A549 (cell line): ENCODE results near the gene TRIM15. TPM values are rescaled to one million over a fixed set of nuclear protein-coding genes. Genes with fewer than 3 reads are reported as not detected.

Experiments used
- ATAC-seq, 2 experiments: fragments of 200-7000 bp in 1 of 2; fragments of >200 bp in 1 of 2; cut with Nextera tagmentation in 1 of 2; cut with Tn5 transposase in 1 of 2; 3 replicates each; pipeline versions ENCODE4 v1.8.0 to v1.9.1; 2018 to 2020; ENCODE audit warnings: mild to moderate bottlenecking in 1 of 2, moderate library complexity in 1 of 2
- CTCF ChIA-PET: fragments of 300-600 bp; sonication (Branson Sonifier 250); formaldehyde crosslinking; extraction: SDS; loops from one replicate; lab custom pipeline; 2021; ENCODE audit warnings: antibody characterized with exemption, inconsistent platforms; lab: Yijun Ruan, JAX
- POLR2A ChIA-PET: fragments of 350-600 bp; formaldehyde crosslinking; extraction: SDS; loops from one replicate; lab custom pipeline; 2021; ENCODE audit warnings: antibody characterized with exemption, inconsistent platforms; lab: Yijun Ruan, JAX
- DNase-seq, 2 experiments: peaks; one replicate each; pipeline versions ENCODE4 v3.0.0 to v3.0.0-alpha.2; 2011 to 2016; ENCODE audit warnings: low read depth in 1 of 2, low spot score in 1 of 2
- FAIRE-seq: peaks from 2 replicates; lab custom pipeline; 2011; peaks lifted over from hg19 to GRCh38; lab: Jason Lieb, UNC
- H3K27ac ChIP-seq, 2 experiments: fragments of >200 bp; sonication (Bioruptor Twin); formaldehyde crosslinking; 3 replicates each; pipeline ENCODE4 v1.5.1; 2016 to 2017
- H3K4me1 ChIP-seq: fragments of >200 bp; sonication (Bioruptor Twin); formaldehyde crosslinking; 3 replicates; pipeline ENCODE4 v1.6.1; 2016
- H3K4me2 ChIP-seq: fragments of >200 bp; sonication (Bioruptor Twin); formaldehyde crosslinking; 3 replicates; pipeline ENCODE4 v1.6.1; 2016
- H3K4me3 ChIP-seq: fragments of >200 bp; sonication (Bioruptor Twin); formaldehyde crosslinking; 3 replicates; pipeline ENCODE4 v1.5.1; 2016
- H3K9me3 ChIP-seq: fragments of >200 bp; sonication (Bioruptor Twin); formaldehyde crosslinking; 3 replicates; pipeline ENCODE4 v1.6.1; 2016
- ATOH8 ChIP-seq: fragments of 250-450 bp; sonication (Bioruptor Pico); IDR thresholded peaks from 2 replicates; pipeline ENCODE4 v1.5.0; 2020; ENCODE audit warnings: low read depth, mild to moderate bottlenecking, moderate library complexity
- CBX2 ChIP-seq: fragments of 200-600 bp; sonication (generic); IDR thresholded peaks from 2 replicates; pipeline ENCODE4 v1.6.1; 2016; ENCODE audit warnings: low read depth, mild to moderate bottlenecking, borderline replicate concordance
- CBX8 ChIP-seq: fragments of 200-600 bp; sonication (generic); IDR thresholded peaks from 2 replicates; pipeline ENCODE4 v1.6.1; 2016
- CEBPB ChIP-seq, 2 experiments: fragments of >200 bp in 1 of 2; sonication (Bioruptor Twin) in 1 of 2; formaldehyde crosslinking in 1 of 2; IDR thresholded peaks; 2 replicates each; pipeline ENCODE4 v1.6.1; 2012 to 2016
- EHF ChIP-seq: fragments of 250-450 bp; sonication (Bioruptor Pico); IDR thresholded peaks from 2 replicates; pipeline ENCODE4 v1.5.0; 2020; ENCODE audit warnings: mild to moderate bottlenecking
- FOSL2 ChIP-seq, 2 experiments: fragments of 450-650 bp in 1 of 2; fragments of >200 bp in 1 of 2; sonication (Bioruptor Twin) in 1 of 2; formaldehyde crosslinking; IDR thresholded peaks; 2 replicates each; pipeline versions ENCODE4 v1.5.0 to v1.6.1; 2016 to 2020; ENCODE audit warnings: mild to moderate bottlenecking in 1 of 2, moderate library complexity in 1 of 2
- GATA3 ChIP-seq: IDR thresholded peaks from 2 replicates; pipeline ENCODE4 v1.6.1; 2012; ENCODE audit warnings: borderline replicate concordance
- HOXB5 ChIP-seq: fragments of 250-450 bp; sonication (Bioruptor Pico); IDR thresholded peaks from 2 replicates; pipeline ENCODE4 v1.5.0; 2020; ENCODE audit warnings: mild to moderate bottlenecking, moderate library complexity
- JUN ChIP-seq, 2 experiments: fragments of >200 bp; sonication (Bioruptor Twin); formaldehyde crosslinking; IDR thresholded peaks; 2 replicates in 1 of 2; 3 replicates in 1 of 2; pipeline ENCODE4 v1.6.1; 2016 to 2017
- MAFK ChIP-seq: fragments of 450-650 bp; IDR thresholded peaks from 2 replicates; pipeline ENCODE4 v1.6.1; 2014; ENCODE audit not compliant: partially characterized antibody
- MAZ ChIP-seq: fragments of 150-350 bp; IDR thresholded peaks from 2 replicates; pipeline ENCODE4 v1.6.1; 2014; ENCODE audit warnings: antibody characterized with exemption, low read depth, low read length, borderline replicate concordance
- NFE2L2 ChIP-seq: fragments of 150-350 bp; conservative IDR thresholded peaks from 2 replicates; pipeline ENCODE4 v1.6.1; 2014; ENCODE audit warnings: low read length
- NPAS2 ChIP-seq: fragments of 250-450 bp; sonication (Bioruptor Pico); IDR thresholded peaks from 2 replicates; pipeline ENCODE4 v1.8.0; 2022; ENCODE audit warnings: mild to moderate bottlenecking, moderate library complexity, borderline replicate concordance
- NR3C1 ChIP-seq: fragments of >200 bp; sonication (Bioruptor Twin); formaldehyde crosslinking; IDR thresholded peaks from 3 replicates; pipeline ENCODE4 v1.6.1; 2017
- PHF8 ChIP-seq: fragments of 200-600 bp; sonication (generic); IDR thresholded peaks from 2 replicates; pipeline ENCODE4 v1.6.1; 2016; ENCODE audit warnings: low read depth, mild to moderate bottlenecking, antibody characterized with exemption, moderate library complexity, borderline replicate concordance
- RAD21 ChIP-seq, 2 experiments: fragments of >200 bp in 1 of 2; sonication (Bioruptor Twin) in 1 of 2; formaldehyde crosslinking in 1 of 2; IDR thresholded peaks in 1 of 2; conservative IDR thresholded peaks in 1 of 2; 2 replicates in 1 of 2; 3 replicates in 1 of 2; pipeline ENCODE4 v1.6.1; 2012 to 2018; ENCODE audit warnings: inconsistent platforms in 1 of 2
- RCOR1 ChIP-seq: fragments of 150-350 bp; IDR thresholded peaks from 2 replicates; pipeline ENCODE4 v1.6.1; 2014; ENCODE audit warnings: antibody characterized with exemption, low read length, low read depth
- REST ChIP-seq: fragments of 200-600 bp; sonication (generic); IDR thresholded peaks from 2 replicates; pipeline ENCODE4 v1.6.1; 2016; ENCODE audit warnings: antibody characterized with exemption, mild to moderate bottlenecking, moderate library complexity
- RNF2 ChIP-seq: fragments of 200-600 bp; sonication (generic); IDR thresholded peaks from 2 replicates; pipeline ENCODE4 v1.6.1; 2016; ENCODE audit warnings: low read depth, mild to moderate bottlenecking, antibody characterized with exemption, moderate library complexity, borderline replicate concordance
- SMC3 ChIP-seq: fragments of >200 bp; sonication (Bioruptor Twin); formaldehyde crosslinking; IDR thresholded peaks from 3 replicates; pipeline ENCODE4 v1.6.1; 2018; ENCODE audit warnings: inconsistent platforms
- SREBF2 ChIP-seq: fragments of 450-650 bp; IDR thresholded peaks from 2 replicates; pipeline ENCODE4 v1.6.1; 2014; ENCODE audit warnings: mild to moderate bottlenecking, moderate library complexity
- ZC3H11A ChIP-seq: fragments of 450-650 bp; IDR thresholded peaks from 2 replicates; pipeline ENCODE4 v1.6.1; 2014; ENCODE audit warnings: antibody characterized with exemption, mild to moderate bottlenecking
- ZNF302 ChIP-seq: fragments of 250-450 bp; sonication (Bioruptor Pico); IDR thresholded peaks from 2 replicates; pipeline ENCODE4 v1.9.0; 2021; ENCODE audit warnings: inconsistent platforms, mild to moderate bottlenecking, moderate library complexity
- ZSCAN20 ChIP-seq: fragments of 250-450 bp; sonication (Bioruptor Pico); IDR thresholded peaks from 2 replicates; pipeline ENCODE4 v1.8.0; 2022; ENCODE audit warnings: mild to moderate bottlenecking, moderate library complexity
- WGBS: methylation state at CpG from one replicate; pipeline ENCODE4 v1.1.6; 2017; ENCODE audit errors: missing lambda C conversion rate; 5-methylcytosine and 5-hydroxymethylcytosine counted together
- polyA plus RNA-seq, 4 experiments: library from polyadenylated mRNA; depleted of rRNA in 3 of 4; stranded (reverse); fragments of >200 nt; fragmentation: RNase III in 1 of 4; extraction: RNeasy Plus Mini Kit Qiagen cat#74134 plus additional on column Dnase treatment in 1 of 4; gene quantifications; 2 replicates in 3 of 4; 3 replicates in 1 of 4; pipeline ENCODE4 v1.2.3, GENCODE V29; 2011 to 2017
- TF ChIP-seq, protein P1 (sequence below): IDR thresholded peaks from 2 replicates; pipeline ENCODE4 v1.6.1; 2012; ENCODE audit warnings: low read depth, borderline replicate concordance

The TRIM15 gene
- polyA plus RNA-seq, 2 of the 4 experiments (the other 2 are of a cell fraction) = 0.09 to 0.37 TPM

- TF ChIP-seq NPAS2 (no peak), SMC3 (peak; percentile 89), ATOH8 (CRISPR knock-in tag) (no peak), RAD21 (conservative IDR thresholded peaks at IDR 0.05 in 1 of 2, IDR thresholded peaks at IDR 0.05 in 1 of 2) (peak; percentile 81 to 86), JUN (IDR thresholded peaks at IDR 0.05) (no peak), EHF (CRISPR knock-in tag) (no peak)
Measured at GRCh38 chr6:30130887-30131862, 32.2 kb upstream of the TRIM15 start (continued).

- H3K27ac ChIP-seq = no peak overlapping the region
- no peak for FAIRE-seq
- TF ChIP-seq ZC3H11A (no peak), RNF2 (no peak), MAFK (peak; percentile 42), HOXB5 (CRISPR knock-in tag) (no peak), RCOR1 (no peak), REST (no peak), ZSCAN20 (CRISPR knock-in tag) (no peak), ZNF302 (no peak)
- DNase-seq = no peak
- H3K9me3 ChIP-seq = no peaks in the 10 kb centered on the region
- no peak for ATAC-seq
- 82% methylated on average over 2 of the region's 2 CpGs for WGBS
- ChIA-PET POLR2A (interaction anchor here (0.6 kb wide), 2 partner anchors 28 to 89 kb away, joined by 3 read pairs; no protein-coding TSS in a partner anchor), CTCF (interaction anchor here (0.6 to 17.3 kb wide), 15 partner anchors 10 to 429 kb away, joined by 3 to 353 read pairs (median 5); partner anchors contain the start of gene TRIM31)
- H3K4me3 ChIP-seq = no peak overlapping the region
- H3K4me2 ChIP-seq = no peak overlapping the region
- peaks cover 26% of the 10 kb centered on the region for H3K4me1 ChIP-seq
Measured at GRCh38 chr6:30131947-30132497, 31.3 kb upstream of the TRIM15 start.

DNA sequence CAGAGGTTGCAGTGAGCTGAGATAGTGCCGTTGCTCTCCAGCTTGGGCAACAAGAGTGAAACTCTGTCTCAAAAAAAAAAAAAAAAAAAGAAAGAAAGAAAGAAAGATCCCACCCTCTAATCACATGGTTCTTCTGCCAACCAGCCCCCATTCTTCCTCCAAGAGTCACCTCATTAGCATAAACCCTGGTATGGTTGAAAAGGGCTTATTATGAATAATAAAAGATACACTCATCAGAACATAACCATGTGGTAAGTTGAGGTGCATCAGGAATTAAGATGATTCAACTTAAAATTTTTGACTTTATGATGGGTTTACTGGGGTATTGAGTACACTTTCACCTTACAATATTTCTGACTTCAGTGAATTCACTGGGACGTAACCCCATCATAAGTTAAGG, 28.2 kb upstream of the TRIM15 start:
- Histone ChIP-seq H3K4me1 (peaks cover 14% of the 10 kb centered on the region), H3K4me2 (no peak overlapping the region), H3K9me3 (no peaks in the 10 kb centered on the region), H3K27ac (no peak overlapping the region), H3K4me3 (no peak overlapping the region)
- ChIA-PET POLR2A (no interaction called here), CTCF (interaction anchor here (1.6 to 17.3 kb wide), 2 partner anchors 23 to 26 kb away, joined by 4 to 353 read pairs; partner anchors contain the start of gene TRIM31)
- TF ChIP-seq EHF (CRISPR knock-in tag) (no peak), CBX2 (no peak), PHF8 (no peak), NR3C1 (no peak), MAZ (no peak), CEBPB (IDR thresholded peaks at IDR 0.05) (no peak), SREBF2 (no peak), RAD21 (conservative IDR thresholded peaks at IDR 0.05 in 1 of 2, IDR thresholded peaks at IDR 0.05 in 1 of 2) (no peak), GATA3 (no peak), CBX8 (no peak), FOSL2 (IDR thresholded peaks at IDR 0.05) (no peak), FOSL2 (CRISPR knock-in tag; IDR thresholded peaks at IDR 0.05) (no peak), NFE2L2 (no peak)
- TF ChIP-seq, protein P1, sequence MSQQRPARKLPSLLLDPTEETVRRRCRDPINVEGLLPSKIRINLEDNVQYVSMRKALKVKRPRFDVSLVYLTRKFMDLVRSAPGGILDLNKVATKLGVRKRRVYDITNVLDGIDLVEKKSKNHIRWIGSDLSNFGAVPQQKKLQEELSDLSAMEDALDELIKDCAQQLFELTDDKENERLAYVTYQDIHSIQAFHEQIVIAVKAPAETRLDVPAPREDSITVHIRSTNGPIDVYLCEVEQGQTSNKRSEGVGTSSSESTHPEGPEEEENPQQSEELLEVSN = no peak
- no peak for ATAC-seq
- WGBS = 44% methylated on average over 2 of the region's 2 CpGs
- FAIRE-seq = no peak
- DNase-seq = no peak
